NCI-H82 (cell line): ENCODE measurements around the gene SLC35E1.

ENCODE experiments used
- DNase-seq: peaks from one replicate; lab custom pipeline; 2025; lab: John Stamatoyannopoulos, UW

Gene SLC35E1

DNA sequence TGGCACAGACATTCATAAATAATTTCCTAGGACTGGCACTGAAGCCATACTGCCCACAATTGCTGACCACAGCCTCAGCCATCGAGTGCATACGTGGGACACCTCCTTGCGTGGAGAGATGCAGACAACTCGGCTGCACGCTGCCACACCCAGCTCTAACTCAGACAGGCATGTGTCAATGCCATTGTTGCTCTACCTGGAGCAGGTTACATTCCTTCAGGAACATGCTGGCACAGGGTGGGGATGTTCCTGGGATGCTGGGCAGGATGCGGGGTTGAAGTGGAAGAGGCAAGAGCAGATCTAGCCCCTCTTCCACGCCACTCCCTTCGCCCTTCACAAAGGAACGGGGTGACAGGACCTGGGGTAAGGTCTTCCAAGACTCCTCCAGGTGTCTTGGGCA, 24.2 kb upstream of the SLC35E1 start:
- DNase-seq: no peak

DNA sequence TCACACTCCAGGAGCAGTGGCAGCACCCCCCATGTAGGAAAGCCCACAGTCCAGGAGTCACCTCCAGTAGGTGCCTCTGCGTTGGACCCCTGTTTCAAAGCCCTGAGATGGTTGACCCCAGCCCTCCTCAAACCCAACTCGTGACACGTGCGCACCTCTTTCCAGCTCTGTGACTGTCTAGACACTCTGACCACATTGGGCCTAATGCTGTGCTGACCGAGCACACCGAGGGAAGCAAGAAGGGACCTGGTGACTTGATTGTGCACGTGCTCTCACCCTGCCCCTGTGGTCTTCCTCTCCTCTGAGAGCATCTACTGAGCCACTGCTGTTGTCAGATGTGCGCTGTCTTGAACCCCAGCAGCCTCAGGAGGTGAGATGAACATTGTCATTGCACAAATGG, 22.9 kb upstream of the SLC35E1 start:
- no peak for DNase-seq

DNA sequence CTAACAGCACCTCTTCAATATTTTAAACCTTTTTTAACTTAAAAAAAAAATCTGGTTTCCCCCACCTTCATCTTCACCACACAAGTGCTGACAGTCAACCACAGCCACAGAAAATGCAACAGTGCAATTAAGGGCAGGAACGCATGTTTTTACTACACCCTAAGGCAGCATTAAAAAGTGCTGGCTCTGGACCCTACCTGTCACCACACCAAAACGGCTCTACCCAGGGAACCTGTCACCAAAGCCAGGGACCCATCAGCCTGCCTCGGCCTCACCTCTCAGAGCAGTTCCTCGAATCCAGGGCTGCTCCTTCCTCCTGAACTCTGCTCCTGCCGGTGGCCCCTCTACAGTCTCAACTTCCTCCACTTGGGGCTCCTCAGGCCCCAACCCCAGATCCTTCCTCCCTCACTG, 22.5 kb upstream of the SLC35E1 start:
- no peak for DNase-seq

DNA sequence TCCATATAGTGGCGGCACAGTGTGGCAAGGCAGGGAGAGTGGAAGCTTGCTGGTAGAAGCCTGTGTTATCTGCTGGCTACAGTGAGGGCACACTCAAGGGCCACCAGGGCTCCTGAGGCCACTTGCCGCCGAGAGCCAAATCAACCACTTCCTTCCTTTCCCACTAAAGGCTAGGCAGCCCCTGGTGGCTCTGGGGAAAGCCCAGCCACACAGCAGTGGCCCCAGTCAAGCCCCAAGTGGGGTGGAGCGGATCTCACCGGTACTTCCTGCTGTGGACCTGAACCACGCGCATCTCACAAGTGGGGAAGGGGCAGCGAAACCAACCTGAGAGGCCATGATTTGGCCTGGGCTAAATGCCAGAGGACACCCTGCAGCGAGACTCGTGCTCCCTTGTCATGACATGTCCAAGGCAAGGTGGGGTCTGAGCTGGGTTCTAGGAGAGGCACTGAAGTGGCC, 21.9 kb upstream of the SLC35E1 start:
- no peak for DNase-seq

DNA sequence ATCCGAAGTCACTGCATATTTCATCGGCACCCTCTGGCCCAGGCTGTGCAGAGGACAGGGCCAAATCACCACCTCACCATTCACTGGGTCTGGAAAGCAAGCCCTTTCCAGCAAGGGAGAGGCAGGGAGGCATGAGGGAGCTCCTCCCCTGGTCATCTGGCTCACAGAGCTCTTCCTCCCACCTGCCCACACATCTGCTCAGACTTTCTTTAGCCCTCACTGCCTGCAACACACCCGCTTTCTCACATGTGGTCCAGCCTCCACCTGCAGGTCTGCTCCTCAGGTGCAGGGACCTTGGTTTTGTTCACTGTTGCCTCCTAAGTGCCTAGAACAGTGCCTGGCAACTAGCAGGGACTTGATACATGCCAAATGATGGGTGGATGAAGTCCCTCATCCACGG, 21.0 kb upstream of the SLC35E1 start:
- DNase-seq: no peak

DNA sequence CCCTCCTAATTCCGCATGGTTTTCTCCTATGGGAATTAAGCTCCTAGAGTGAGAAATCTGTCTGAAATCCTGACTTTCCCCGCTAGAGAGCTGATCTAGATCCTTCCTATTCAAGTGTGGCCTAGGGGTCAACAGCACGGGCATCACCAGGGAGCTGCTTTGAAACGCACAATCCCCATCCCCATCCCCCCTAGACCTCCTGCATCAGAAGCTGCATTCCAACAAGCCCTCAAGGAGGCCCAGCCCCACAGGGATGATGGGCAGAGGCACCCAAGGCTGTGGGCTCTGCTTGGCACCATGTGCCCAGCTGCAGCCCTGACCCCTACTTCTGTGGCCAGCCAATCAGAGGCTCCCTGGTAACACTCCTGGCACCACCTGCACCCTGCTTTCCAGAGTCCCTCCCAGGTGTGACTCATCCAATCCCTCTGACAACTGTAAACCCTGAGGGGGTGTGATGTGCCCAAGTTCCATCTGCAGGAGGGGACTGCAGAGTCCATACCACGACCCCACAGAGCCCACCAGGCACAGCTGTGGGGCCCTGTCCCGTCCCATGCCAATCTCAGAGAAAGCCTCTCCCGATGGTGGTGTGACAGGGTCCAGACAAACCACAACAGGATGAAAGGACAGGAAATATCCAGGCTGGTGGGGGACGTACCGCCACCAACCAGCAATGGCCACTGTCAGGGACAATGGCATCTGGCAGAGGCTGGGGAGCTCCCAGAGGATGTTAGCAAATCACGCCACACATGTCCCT, 19.8 kb upstream of the SLC35E1 start:
- DNase-seq: no peak

DNA sequence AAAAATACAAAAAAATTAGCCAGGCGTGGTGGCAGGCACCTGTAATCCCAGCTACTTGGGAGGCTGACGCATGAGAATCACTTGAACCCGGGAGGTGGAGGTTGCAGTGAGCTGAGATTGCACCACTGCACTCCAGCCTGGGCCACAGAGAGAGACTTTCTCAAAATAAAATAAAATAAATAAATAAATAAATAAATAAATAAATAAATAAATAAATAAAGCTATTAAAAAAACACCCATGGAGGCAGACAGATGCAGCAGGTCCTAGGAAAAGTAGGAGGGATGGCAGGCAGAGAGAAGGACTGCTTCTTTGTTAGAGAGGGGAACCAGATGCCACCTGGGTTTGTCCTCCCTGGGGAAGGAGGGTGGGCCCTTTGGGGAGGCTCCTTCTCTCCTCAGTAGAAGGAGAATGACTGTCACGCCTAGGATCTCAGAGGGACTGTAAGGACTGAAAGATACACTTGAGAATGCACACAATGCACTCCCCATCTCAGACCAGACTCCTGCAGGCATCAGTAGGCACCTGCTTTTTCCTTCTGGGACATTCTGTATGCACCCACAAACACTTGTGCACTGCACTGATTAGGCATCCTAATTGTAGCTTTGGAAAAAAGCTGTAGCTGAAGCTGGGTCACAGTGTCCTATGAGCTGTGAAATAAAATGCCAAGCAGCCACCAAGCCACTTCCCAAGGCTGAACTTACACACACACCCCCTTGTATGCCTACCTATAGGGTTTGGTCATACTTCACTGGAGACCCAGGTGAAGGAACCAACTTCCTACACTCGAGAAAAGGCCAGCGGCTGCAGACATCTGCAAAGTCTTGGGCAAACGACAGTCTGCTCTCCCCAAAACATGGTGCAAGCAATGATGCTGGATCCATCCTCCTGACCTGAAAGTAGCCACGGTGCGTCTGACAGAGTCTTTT, 18.9 kb upstream of the SLC35E1 start:
- DNase-seq: peak; percentile 24

DNA sequence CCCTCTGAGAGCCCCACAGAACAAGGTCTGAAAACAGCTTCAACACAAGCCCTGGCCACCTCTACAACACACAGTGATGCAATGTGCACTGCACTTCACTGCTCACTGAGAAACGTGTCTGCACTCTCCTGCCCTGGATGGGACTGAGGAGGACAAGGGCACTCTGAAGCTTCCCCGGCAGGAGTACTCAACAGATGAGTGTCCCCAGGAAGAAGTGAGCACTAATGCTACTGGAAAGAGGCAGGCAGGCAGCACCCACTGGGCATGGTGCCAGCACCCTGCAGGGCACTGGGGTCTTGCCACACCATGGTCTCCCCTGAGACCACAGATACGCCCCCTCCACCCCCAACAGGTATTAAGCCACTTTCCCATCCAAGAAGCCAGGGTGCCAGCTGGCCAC, 17.7 kb upstream of the SLC35E1 start:
- DNase-seq: peak; percentile 62

DNA sequence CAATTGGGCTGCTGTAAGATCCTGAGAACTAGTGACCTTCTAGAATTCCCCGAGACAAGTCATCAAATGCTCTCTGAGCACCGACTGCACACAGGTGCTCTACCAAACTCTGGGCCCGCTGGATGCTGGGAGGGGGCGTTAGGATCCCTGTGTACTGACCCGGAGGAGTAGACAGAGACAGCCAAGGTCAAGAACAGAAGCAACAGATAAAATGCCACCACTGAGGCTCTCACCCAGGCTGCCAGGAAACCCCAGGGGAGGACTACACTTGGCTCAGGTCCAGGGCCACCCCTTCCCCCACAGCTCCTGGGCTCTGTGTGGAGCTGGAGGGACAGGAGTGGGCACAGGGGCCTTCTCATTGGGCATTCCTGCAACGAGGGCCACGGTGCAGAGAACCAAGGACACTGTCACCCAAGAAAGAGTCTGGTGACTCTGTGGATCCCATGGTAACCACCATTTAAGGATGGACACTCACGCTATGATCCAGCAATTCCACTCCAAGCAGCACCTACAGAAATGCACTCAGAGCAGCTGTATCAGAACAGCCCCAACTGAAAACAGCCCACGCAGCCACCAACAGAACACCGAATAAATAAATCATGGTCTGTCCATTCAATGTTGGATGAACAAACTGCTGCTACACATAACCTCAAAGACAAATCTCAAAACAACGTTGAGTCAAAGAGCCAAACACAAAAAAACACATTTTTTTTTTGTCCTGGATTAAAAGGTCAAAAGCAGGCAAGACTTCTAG, 16.8 kb upstream of the SLC35E1 start:
- peak; percentile 48 for DNase-seq

DNA sequence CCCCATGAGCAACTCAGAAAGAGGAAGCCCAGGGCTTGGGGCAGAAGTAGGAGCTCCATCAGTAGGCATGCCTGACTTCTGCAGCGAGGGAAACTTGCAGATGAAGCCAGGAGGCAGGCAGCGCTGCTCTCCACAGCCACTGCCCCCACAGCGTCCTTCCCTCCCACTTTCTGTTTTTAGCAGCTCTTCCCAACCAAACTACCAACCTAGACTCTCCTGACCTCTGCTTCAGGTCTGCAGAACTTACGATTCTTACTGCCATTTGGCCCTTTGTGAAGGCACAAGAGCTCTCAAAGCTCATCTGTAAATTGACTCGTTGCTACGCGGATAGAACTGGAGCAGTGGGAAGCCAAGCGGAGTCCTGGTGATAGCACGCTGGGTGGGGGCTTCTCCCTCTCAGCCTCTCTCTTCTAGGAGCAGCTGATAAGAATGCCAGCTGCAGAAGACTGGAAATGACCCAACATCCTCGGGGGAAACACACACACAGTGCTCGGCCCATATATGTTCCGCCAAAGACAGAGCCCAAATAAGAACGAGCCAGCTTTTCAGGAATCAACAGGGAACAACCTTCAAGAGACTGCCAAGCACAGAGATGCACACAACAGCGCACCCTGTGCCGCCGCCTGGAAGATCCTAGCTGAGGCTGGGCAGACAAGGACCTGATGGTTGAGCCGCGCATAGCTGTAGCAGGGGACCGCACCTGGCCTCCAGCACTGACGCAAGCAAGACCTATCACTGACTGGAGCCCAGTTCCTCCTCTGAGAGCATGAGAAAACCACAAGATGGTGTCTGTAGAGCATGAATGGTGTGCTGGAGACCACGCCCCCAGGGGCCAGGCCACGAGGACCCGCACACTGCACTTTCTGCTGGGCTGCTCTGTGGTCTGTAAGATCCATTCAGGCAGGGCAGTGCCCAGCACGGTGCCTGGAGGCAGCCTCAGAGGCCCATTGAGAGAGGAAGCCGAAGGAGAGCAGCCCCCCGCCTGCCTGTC, 15.9 kb upstream of the SLC35E1 start:
- peak; percentile 44 for DNase-seq

DNA sequence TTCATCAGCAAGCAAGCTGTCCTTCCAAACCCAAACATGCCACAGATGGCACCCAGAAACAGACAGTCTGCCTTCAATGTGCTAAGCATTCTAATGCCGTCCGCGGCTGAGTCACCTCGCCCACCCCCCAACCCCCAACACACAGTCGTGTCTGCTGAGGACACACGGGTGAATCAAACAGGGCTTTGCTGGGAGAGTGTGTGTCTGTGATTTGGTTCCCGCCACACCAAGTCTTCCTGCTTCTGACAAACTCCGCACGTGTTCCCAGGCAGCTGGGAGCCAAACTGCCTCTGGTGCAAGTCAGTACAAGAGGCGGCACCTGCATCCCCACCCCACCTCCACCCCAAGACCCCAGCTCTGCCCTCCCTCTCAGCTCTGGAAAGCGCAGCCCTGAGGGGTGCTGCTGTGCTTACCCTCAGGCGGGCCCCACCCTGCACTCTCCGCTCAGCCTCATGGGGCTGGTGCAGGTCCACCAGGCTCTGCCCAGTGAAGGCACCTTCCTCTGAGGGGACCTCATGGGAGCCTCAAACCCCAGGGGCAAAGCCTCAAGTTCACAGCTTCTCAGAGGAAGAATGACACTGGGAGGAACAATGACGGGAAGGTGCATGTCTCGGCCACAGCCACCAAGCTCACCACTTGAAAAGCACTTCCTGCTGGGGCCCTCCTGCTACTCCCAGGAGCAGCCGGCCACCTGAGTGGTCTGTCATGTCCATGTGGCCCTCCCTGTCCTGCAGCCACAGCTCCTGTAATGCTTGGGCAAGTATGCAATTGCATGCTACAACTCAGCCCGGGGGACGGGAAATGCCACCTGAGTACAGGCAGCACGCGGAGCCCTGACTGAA, 15.0 kb upstream of the SLC35E1 start:
- DNase-seq: peak; percentile 86

DNA sequence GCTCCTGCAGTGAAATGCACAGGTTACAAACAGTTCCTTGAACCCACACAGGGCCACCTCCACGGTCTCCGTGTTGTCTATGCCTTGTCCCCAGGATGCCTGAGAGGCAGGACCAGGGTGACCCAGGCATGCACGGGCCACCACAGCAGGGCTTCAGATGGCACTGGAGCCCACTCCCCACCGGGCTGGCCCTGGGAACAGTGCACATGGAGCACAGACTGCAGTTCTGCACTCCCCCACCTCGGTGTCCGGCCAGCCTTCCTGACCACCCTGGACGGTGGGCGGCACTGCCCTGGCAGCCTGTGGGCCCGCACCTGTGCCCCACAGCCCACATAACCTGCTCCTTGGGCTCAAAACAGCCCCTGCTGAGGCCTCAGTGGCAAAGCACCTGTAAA, 14.3 kb upstream of the SLC35E1 start:
- DNase-seq: no peak

DNA sequence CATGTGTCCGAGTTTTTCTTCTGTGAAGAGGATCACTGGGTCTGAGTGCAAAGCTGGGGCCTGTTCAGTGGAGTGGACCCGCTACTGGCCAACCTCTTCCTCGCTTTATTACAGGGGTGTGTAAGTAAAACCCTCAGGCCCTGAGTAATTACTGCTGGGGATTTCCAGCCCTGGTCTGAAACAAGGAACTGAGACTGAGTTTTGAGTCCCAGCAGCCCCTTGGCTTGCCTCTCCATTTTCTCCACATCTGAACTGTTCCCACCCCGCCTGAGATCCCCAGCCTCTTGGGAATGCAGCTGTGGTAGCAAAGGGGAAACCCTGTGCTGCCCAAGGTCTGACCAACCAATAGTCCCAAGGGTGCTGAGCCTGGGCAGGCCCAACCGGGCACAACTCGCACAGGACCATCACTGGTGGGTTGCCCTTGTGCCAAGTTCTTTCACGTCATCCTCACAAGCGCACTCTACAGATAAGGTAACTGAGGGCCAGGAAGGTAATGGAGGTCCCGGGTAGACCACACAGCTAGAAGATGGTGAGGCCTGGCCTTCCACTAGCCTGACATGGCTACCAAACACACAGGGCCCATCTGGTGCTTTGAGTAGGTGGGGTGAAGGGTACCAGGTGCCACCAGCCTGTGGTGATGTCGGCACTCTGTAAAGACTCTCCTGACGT, 13.7 kb upstream of the SLC35E1 start:
- DNase-seq: no peak

DNA sequence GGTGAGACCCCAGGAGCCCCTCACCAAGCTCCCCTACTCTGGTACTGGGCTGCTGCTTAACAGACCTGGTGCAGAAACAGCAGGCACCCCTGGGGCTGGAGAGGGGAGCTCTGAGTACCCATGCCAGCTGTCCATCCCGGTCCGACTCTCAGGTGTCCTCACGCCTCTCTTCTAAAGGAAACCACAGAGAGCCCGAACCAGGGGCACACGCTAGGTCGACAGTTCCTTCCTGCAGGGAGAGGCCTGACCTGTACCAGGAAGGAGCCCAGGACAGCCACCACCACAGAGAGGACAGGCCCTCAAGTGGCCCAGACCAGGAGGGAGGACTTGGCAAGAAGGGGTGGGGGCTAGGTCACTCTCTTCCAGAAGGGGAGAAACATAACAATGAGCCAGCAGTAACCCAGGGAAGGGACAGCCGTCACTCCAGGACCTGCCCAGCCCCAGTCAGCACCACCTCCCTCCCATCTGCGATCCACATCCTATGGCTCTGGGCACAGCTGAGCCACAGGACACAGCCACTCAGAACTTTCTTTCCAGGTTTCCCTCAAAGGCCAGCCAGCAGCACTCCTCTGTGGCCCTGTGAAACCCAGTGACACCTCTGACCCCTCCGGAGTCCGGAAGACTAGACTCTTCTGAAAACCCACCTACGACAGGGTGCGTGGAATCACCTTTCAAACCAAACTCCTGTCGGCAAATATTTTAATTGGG, 13.0 kb upstream of the SLC35E1 start:
- DNase-seq: no peak

DNA sequence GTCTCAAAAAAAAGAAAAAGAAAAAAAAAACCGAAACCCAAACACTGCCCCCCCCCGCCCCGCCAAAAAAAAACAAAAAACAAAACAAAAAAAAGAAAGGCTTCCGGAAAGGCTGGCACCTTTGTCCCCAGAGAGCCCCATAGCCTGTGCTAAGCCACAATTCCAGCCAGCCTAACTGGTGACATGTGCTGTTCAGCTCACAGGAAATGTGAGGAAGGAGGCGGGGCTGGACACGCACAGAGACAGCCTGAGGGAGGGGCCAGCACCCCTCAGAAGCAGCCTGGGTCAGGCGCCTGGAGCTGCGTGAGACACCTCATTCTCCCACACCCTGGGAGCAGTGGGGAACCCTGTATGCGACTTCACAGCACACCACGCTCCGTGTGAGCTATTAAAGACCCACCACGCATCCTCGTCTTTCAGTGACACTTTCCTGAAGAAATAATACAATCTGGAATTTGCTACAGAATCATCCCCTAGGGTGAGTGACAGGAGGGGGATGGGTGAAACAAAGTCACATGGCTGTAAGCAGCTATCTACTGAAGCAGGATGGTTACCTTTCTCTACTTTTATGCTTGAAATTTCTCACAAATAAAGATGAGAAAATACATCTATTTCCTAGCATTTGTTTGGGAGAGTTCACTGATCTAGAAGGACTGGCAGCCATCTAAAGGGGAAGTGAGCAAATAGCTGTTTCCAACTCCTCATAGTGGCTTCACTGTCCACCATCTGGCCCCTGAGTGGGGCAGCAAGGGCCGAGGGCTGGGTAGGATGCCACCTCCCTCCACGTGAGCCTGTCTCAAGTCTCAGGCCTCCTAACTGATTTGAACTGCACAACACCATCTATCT, 12.3 kb upstream of the SLC35E1 start:
- peak; percentile 97 for DNase-seq

DNA sequence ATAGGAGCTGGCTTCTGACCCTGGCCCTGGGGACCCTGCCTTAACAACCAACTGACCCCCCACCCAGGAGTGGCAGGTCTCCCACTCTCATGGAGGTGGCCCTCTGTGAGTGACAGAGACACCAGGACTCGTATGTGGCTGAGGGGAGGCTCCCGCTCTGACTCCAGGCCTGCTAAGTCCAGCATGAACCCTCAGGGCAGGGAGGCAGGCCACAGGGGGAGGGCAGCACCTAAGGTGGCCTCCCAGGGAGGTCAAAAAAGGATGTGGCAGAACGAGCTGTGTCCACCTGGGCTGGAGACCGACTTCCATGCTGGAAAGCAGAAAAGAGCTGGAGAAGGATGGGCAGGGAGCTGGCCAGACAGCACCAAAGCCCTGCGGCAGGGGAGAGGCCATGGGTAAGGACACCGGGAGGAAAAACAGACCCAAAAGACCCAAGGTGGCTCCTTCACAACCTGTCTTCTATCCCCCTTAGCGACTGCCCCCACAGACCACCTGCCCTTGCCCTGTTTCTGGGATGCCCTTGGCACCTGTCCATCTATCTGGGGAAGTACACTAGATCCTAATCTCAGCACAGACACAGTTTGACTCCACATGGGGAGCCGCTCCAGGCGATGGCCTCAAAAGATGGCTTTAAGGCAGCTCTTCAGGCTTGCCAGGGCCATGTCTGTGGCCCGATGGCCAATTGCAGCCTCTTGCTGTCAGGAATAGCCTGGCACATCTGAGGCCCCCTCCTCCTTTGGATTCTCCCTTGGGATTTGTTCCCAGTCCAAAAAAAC, 10.5 kb upstream of the SLC35E1 start:
- no peak for DNase-seq

DNA sequence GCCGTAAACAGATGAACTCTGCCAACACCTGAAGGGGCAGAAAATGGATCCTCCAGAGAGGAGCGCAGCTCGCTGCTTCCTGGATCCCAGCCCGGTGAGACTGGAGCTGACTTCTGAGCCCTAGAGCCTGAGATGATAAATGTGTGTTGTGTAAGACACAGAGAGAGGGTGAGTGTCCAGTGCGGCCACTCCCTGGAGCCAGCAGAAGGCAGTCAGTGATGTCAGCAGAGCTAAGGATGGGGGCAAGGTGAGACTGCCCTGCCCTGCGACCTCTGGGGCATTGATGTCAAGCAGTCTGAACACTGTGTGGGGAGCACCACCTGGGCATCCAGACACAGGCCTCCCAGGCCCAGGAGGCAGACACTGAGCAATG, 9.7 kb upstream of the SLC35E1 start:
- no peak for DNase-seq
